Esophagus muscularis mucosa (tissue), 3 donors: ENCODE measurements around the gene XIRP2.

Source experiments
- EP300 ChIP-seq: sonication (generic); formaldehyde crosslinking; IDR thresholded peaks from one replicate; pipeline ENCODE4 v1.6.1; 2017; ENCODE audit warnings: antibody characterized with exemption
- TF ChIP-seq, protein P1 (sequence below), 3 experiments: fragments of 200-600 bp in 2 of 3; fragments of 450-650 bp in 1 of 3; sonication (generic) in 2 of 3; IDR thresholded peaks; one replicate each; pipeline ENCODE4 v1.5.1; 2017 to 2019; ENCODE audit warnings: antibody characterized with exemption in 3 of 3, mild to moderate bottlenecking in 2 of 3, moderate library complexity in 1 of 3

DNA sequence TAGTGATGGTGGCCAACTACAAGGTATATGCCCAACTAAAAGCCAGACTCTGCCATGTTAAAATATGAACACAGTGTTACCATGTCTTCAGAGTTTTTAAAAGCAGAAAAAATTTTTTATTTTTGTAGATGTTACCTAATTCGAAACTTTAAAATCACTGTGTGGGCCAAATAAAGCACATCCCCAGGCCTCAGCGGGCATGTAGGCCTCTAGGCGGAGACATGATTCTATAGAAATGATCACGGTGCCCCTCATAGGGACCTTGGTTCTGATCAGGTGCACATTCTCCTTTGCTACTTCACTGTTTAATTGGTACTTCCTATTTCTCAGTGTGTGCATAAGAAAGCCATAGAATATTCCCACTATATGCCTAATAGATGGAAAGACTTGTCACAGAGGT is 349.2 kb downstream of the XIRP2 start:
- TF ChIP-seq, protein P1, sequence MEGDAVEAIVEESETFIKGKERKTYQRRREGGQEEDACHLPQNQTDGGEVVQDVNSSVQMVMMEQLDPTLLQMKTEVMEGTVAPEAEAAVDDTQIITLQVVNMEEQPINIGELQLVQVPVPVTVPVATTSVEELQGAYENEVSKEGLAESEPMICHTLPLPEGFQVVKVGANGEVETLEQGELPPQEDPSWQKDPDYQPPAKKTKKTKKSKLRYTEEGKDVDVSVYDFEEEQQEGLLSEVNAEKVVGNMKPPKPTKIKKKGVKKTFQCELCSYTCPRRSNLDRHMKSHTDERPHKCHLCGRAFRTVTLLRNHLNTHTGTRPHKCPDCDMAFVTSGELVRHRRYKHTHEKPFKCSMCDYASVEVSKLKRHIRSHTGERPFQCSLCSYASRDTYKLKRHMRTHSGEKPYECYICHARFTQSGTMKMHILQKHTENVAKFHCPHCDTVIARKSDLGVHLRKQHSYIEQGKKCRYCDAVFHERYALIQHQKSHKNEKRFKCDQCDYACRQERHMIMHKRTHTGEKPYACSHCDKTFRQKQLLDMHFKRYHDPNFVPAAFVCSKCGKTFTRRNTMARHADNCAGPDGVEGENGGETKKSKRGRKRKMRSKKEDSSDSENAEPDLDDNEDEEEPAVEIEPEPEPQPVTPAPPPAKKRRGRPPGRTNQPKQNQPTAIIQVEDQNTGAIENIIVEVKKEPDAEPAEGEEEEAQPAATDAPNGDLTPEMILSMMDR (IDR thresholded peaks at IDR 0.05): no peak
- no peak for TF ChIP-seq EP300
